Measurements from ENCODE around the gene SKP1. TPM values are rescaled to one million over a fixed set of nuclear protein-coding genes. Genes with fewer than 3 reads are reported as not detected.

The SKP1 gene
- total RNA-seq, 4 donors from 2014 or later = 229 to 275 (median 253) TPM

DNA sequence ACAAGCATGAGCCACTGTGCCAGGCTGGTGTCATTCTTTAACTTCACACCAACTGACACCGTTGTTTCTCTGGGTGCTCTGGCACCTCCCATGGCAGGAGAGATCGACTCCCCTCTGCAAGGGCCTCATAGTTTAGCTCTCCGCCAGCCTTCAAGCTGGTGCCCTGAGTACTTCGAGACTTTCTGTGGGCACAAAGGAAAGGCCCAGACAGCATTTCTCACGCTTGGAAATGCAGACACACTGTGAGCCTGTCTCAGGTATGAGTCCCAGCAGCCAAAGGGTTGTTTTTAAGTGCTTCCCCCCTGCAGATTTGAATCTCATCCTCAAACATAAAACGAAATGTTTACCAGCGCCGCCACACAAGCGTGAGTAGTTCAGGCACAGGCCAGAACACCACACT lies 73.4 kb downstream of the SKP1 start:
- WGBS, 2 donors = 82 to 87% methylated on average over 8 to 9 of the region's 9 CpGs
- TF ChIP-seq POLR2A (IDR thresholded peaks at IDR 0.05) = no peak
- TF ChIP-seq, protein P1, sequence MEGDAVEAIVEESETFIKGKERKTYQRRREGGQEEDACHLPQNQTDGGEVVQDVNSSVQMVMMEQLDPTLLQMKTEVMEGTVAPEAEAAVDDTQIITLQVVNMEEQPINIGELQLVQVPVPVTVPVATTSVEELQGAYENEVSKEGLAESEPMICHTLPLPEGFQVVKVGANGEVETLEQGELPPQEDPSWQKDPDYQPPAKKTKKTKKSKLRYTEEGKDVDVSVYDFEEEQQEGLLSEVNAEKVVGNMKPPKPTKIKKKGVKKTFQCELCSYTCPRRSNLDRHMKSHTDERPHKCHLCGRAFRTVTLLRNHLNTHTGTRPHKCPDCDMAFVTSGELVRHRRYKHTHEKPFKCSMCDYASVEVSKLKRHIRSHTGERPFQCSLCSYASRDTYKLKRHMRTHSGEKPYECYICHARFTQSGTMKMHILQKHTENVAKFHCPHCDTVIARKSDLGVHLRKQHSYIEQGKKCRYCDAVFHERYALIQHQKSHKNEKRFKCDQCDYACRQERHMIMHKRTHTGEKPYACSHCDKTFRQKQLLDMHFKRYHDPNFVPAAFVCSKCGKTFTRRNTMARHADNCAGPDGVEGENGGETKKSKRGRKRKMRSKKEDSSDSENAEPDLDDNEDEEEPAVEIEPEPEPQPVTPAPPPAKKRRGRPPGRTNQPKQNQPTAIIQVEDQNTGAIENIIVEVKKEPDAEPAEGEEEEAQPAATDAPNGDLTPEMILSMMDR (IDR thresholded peaks at IDR 0.05) = no peak
- H3K4me3 ChIP-seq (ENCODE audit: low read depth, poor library complexity, severe bottlenecking) = no peak overlapping the region
- no peak for DNase-seq (ENCODE audit: low spot score in 2 of 2)
- intact Hi-C loops (cut with DNase I; ENCODE audit: low total_unique reads) = no loop called here

DNA sequence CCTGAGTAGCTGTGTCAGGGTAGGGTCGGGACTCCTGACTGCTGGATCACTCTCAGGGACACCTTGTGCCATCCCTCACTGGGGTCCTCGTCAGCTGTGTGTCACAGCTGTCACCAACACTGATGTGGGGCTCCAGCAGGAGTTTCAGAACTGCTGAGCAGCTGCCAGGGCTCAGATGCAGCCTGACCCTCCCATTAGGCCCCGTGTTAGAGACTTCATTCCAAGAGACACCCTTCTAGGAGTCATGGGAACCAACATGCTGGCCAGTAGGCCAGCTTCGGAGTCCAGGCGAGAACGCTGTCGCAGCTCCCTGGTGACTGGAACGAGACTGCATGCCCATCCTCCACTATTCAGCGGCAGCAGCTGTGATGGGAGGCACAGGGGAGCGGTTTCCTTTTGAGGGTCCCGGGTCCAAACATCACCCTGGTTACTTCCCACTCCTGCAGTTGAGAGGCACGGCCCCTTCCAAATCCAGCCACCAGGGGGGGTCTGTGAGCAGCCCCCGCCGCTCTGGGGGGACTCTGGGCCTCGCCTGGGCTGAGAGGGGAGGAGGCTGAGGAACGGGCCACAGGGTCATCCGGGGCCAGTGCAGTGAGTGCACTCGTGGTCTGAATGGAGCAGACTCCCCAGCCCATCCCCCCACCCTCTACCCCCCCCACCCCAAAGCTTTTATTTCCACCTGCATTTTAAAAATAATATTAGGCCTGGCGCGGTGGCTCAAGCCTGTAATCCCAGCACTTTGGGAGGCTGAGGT lies 74.9 kb downstream of the SKP1 start:
- H3K4me3 ChIP-seq (ENCODE audit: low read depth, poor library complexity, severe bottlenecking) = no peak overlapping the region
- DNase-seq (ENCODE audit: low spot score in 2 of 2) = no peak
- intact Hi-C loops (cut with DNase I; ENCODE audit: low total_unique reads) = no loop called here
- no peak for TF ChIP-seq POLR2A (IDR thresholded peaks at IDR 0.05)
- TF ChIP-seq, protein P1 (IDR thresholded peaks at IDR 0.05) = peak in 1 of 3 donors; percentile 37
- 39% methylated on average over 17 to 18 of the region's 20 CpGs for WGBS, 2 donors

DNA sequence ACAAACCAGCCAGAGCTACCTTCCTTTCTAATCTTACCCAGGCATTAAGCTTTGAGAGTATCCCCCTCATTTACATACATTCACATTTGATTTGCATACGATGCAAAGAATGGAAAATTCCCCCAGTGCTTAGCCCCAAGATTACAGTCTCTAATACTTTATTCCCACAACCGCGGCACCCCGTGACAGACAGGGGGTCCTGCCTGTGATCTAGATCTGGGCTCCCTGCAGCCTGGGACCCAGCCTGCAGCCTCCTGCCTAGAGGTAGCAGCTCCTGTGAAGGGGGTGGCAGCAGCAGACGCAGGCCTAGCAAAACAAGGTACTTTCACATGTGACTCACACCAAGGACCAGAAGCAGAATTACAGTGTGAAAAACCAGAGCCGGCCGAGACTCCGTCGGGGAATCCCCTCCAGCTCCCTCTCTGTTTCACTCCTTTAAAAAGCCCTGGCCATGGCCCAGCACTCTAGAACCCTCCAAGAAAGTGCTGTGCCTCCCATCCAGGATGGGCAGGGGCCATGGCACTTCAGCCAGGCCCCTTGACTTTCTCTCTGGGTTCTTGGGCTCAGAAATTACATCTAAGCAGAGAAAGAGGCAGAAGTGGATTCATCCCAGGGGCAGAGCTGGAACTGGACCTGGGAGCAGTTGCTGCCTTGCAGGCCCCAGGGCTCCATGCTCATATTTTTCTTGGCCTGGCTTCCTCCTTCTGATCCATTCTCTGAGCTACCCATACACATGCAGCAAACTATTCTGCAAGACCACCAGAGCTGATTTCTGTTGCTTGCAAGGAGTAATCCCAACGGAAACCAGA lies 76.3 kb downstream of the SKP1 start:
- no peak for TF ChIP-seq POLR2A (IDR thresholded peaks at IDR 0.05)
- TF ChIP-seq, protein P1 (IDR thresholded peaks at IDR 0.05) = no peak
- 60 to 73% methylated on average over 10 of the region's 10 CpGs for WGBS, 2 donors
- DNase-seq (ENCODE audit: low spot score in 2 of 2) = no peak
- no peak overlapping the region for H3K4me3 ChIP-seq (ENCODE audit: low read depth, poor library complexity, severe bottlenecking)
- intact Hi-C loops (cut with DNase I; ENCODE audit: low total_unique reads) = no loop called here

DNA sequence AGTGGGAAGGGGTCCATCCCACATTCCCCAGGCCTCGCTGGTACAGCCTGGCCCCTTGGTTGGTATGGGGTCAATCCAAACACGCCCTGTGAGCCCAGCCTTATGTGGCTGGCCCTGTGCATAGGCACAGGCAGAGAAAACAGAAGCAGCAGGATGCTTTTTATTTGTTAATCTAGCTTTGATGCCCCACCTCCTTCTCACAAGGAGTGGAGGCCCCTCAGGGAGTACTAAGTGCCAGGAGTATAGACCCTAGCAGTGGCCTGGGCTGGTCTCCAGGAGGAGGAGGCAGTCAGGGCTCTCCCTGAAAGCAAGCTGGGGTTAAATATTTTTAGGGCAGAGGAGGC lies 76.8 kb downstream of the SKP1 start:
- no peak for DNase-seq (ENCODE audit: low spot score in 2 of 2)
- WGBS, 2 donors = 86 to 92% methylated on average over 2 of the region's 2 CpGs
- H3K4me3 ChIP-seq (ENCODE audit: low read depth, poor library complexity, severe bottlenecking) = no peak overlapping the region
- no peak for TF ChIP-seq POLR2A (IDR thresholded peaks at IDR 0.05)
- TF ChIP-seq, protein P1 (IDR thresholded peaks at IDR 0.05) = no peak
- intact Hi-C loops (cut with DNase I; ENCODE audit: low total_unique reads) = loop anchor here (10.0 kb wide), 1 partner anchor 65 kb away; no protein-coding TSS in a partner anchor

DNA sequence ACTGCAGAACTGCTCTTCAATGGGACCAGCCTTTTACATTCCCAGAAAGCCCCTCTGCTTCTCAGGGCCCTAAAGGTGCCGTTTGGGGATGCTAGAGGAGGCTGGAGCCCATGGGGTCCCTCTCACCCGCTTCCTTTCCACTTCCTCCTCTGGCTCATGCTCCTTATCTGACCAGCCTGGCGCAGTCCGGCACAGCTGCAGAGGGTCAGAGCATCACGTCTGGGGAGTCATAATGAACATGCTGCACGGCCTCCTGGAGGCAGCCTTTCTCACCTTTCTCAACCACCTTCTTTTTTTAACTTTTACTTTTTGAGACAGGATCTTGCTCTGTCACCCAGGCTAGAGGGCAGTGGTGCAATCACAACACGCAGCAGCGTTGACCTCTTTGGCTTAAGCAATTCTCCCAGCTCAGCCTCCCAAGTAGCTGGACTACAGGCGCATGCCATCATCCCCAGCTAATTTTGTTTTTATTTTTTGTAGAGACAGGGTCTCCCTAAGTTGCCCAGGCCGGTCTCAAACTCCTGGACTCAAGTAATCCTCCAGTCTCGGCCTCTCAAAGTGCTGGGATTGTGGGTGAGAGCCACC lies 77.4 kb downstream of the SKP1 start:
- intact Hi-C loops (cut with DNase I; ENCODE audit: low total_unique reads) = loop anchor here (10.0 kb wide), 1 partner anchor 65 kb away; no protein-coding TSS in a partner anchor
- no peak for DNase-seq (ENCODE audit: low spot score in 2 of 2)
- no peak for TF ChIP-seq POLR2A (IDR thresholded peaks at IDR 0.05)
- TF ChIP-seq, protein P1 (IDR thresholded peaks at IDR 0.05) = no peak
- H3K4me3 ChIP-seq (ENCODE audit: low read depth, poor library complexity, severe bottlenecking) = no peak overlapping the region
- WGBS, 2 donors = 92 to 93% methylated on average over 11 of the region's 11 CpGs

Small RNA genes within 50 kb of the gene (microRNA-seq; reads per million reads assigned to microRNA genes)
- 0 to 0.57 reads per million in 2 donors for gene MIR3661 (ENCODE audit: borderline number of aligned reads in 1 of 2, borderline replicate concordance in 2 of 2)

Other genes with a start within 250 kb of the SKP1 start
- 10 to 100 TPM; 26.0 to 64.8 (median 35.4) TPM for gene C5orf15, start 208.3 kb downstream of the SKP1 start, total RNA-seq
- gene VDAC1, start 172.0 kb downstream of the SKP1 start, total RNA-seq = 100 to 1,000 TPM; 113 to 159 (median 145) TPM
- 1 to 10 TPM; 2.6 to 6.2 (median 5.1) TPM for gene TCF7, start 62.3 kb downstream of the SKP1 start, total RNA-seq
- gene PPP2CA, start 49.1 kb upstream of the SKP1 start, total RNA-seq = 100 to 1,000 TPM; 174 to 293 (median 213) TPM
- gene CDKL3, start 190.2 kb upstream of the SKP1 start, total RNA-seq = 1 to 10 TPM in 2 of 4 donors, under 1 TPM in 2; 0.75 to 5.3 (median 0.96) TPM
- 10 to 100 TPM; 29.6 to 66.2 (median 43.5) TPM for gene UBE2B, start 194.6 kb upstream of the SKP1 start, total RNA-seq
- gene CDKN2AIPNL, start 234.9 kb upstream of the SKP1 start, total RNA-seq = 10 to 100 TPM; 12.3 to 18.9 (median 15.1) TPM